ENCODE results near the gene C4orf50.

Gene C4orf50

DNA sequence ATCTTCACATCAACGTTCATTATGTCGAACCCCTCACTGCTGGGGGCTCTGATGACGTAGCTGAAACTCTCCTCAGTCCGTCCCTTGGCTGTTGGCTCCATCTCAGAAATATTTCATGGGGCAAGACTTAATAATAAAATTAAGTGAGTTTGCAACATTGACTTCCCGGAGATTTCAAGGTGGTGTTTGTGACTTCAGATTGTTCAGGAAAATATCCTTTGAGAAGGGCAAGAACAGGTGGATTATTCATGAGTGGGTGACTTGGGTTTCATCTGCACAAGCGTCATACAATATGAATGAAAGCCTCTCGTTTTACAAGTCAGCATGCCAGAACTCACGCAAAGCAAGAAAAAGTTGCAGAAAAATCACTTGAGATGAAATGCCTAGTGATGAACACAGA, at the start of gene C4orf50:
C4orf50 (minus strand) TSS at position 101 of the 400 bp plus-strand sequence.
- FAIRE-seq = no peak

- no peak for FAIRE-seq
These were observed 47.8 kb upstream of the C4orf50 start for GRCh38 chr4:6065934-6066590.

DNA sequence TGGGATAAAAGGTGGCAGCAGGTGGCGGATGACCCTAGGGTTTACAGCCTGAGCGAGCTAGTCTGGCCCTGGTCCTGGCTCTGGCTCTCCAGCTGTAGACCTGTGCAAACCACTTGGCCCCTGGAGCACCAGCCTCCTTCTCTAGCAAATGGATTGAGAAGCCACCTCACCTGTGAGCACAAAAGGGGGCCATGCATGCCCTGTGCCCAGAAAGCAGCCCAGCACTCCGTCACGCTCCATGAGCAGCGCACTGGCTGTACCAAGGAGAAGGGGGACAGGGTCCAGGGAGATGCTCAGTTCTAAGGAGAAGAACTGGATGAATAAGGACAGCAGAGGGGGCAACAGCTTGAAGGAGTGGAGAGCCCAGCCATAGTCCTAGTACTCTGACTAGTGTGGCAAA, 46.9 kb upstream of the C4orf50 start:
- FAIRE-seq = no peak

- FAIRE-seq = no peak
These were observed 46.2 kb upstream of the C4orf50 start for GRCh38 chr4:6064383-6064782.

DNA sequence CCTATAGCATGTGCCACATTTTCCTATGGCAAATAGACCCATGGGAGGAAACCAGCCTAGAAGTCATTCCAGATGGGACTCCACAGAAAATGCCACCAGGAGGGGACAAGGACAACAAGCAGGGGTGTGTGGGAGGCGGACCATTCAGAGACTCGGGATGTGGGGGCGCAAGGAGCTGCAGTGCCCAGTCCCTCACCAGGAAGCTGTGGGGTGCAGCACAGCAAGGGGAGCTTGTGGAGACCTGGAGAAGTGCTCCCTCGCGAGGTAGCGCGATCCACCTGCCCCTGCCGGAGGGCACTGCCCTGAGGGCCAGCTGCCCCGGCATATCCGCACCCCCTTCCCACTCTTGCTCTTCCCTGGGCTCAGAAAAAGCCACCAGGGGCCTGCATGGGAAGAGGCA, 45.5 kb upstream of the C4orf50 start:
- no peak for FAIRE-seq

DNA sequence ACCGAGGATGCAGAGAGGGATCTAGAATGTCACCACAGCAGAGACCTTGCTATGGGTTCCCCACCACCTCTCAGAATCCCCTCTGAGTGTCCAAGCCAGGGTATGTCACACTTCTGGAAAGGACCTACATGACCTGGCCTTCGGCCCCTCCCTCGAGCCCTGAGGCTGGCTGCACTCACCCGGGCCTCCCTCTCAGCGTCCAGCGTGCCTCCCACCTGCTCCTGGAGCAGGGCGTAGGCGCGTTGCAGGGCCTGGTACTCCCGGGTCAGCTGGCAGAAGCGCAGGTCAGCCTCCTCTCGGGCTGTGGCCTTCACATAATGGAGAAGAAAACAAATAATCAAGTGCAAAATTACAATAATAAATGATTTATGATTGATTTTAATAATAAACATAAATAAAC, 43.9 kb upstream of the C4orf50 start:
- no peak for FAIRE-seq

DNA sequence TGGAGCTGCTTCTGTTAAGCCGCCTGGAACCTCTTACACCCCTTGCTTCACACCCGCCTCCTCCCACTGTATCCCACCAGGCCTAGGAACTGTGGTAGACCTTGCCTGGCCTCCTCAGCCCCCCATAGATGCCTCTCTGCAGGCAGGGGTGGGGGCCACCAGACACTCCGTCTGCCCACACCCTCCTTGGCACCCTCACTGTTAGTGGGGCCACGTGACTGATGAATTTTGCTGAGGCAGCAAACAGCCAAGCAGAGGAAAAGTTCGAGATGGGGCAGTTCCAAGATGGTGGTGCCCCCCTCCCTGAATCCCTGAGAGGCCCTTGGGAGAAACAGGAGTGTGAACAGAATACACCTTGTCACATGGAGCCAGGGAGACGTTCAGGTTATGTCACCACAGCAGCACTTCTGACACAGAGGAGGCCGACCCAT, 41.2 kb upstream of the C4orf50 start:
- FAIRE-seq = no peak

DNA sequence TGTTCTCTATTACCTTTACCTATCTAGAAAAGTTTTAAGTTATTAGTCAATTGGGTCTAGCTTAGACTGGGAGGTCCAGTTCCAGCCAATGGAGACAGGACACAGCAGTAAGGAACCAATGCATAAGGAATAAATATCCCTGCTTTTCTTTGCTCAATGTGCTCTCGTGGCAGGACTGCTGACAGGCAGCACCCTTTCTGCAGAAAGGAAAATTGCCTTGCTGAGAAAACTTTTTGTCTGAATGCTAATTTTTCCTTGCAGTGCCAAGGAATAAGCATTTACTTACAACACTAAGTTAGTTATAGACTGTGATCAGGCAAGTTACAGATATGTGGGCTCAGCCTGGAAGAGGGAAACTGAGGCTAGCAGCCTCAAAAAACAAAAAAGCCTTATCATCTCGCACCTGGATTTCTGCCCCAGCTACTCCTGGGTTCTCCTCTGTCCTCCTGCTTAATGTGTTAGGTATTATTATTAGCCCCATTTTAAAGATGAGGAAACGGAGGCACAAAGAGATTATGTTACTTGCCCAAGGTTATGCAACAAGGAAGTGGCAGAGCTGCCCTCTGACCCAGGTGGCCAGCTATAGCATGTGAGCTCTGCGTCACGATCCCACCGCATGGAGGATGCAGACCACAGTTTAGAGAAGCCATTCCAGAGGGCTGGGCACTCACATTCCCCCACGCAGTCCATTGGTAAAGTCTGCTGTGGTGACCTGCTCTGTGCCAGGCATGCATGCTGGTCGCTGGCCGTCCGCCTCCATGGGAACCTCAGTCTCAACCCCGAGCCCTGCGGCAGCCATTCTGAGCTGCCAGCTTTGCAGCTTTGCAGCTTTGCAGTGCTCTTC, 40.5 kb upstream of the C4orf50 start:
- no peak for FAIRE-seq

- FAIRE-seq = no peak
These were observed 38.9 kb upstream of the C4orf50 start for GRCh38 chr4:6056976-6057766.

GRCh38 chr4:6055436-6055835, 37.2 kb upstream of the C4orf50 start:
- FAIRE-seq = no peak

- FAIRE-seq = no peak
These were observed 36.8 kb upstream of the C4orf50 start for GRCh38 chr4:6055030-6055429.

DNA sequence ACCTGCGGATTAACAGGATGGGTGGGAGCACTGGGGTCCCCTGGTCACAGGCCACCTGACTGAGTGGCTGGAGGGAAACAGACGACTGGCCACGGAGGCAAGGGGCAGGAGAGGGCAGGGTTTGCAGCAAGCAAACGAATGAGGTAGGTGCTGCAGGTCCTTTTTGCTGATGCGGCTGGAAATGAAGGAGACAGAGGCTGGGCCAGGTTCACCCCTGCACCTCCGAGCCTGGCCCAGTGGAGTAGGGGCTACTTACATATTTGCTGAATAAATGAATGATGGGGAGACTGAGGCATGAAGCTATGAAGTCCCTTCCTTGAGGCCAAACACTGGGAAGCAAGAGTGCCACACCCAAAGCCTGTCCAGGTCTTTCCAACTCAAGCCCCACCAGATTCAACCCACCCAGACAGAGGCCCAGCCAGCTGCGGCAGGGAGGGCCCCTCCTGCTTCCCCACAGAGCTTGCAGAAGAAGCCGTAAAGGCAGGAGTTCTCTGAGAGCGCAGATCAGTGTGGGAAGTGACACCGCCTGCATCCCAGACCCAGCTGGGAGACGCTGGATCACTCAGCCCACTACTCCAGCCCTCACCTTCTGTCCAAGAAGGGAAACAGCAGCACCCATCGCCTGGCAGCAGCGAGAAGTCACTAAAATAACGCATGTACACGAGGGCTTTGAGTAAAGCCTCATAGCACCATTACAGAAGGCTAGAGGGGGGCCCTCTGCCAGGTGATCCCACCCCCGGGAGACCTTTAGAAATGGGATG, 36.1 kb upstream of the C4orf50 start:
- FAIRE-seq = no peak

DNA sequence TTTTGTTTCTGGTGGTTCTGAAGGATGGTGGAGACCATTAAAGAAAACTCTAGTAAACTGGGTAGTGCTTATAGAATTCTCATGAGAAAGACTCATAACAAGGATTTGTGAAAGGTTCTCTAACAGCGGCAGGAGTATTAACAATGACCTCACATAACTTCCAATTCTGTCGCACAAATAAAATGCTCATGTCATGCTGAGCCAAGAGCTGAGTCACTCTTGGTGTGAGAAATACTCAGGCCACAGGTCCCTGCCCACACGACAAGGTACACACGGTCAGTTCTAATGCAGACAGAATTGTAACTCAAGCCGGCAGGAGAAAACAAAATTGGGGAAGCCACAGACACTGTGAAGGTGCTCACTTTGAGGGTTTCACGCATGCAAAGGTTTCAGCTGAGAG, 34.4 kb upstream of the C4orf50 start:
- FAIRE-seq = no peak

GRCh38 chr4:6050551-6050950, 32.3 kb upstream of the C4orf50 start:
- FAIRE-seq = no peak

GRCh38 chr4:6049985-6050384, 31.8 kb upstream of the C4orf50 start:
- no peak for FAIRE-seq

GRCh38 chr4:6049278-6049677, 31.0 kb upstream of the C4orf50 start:
- FAIRE-seq = no peak

DNA sequence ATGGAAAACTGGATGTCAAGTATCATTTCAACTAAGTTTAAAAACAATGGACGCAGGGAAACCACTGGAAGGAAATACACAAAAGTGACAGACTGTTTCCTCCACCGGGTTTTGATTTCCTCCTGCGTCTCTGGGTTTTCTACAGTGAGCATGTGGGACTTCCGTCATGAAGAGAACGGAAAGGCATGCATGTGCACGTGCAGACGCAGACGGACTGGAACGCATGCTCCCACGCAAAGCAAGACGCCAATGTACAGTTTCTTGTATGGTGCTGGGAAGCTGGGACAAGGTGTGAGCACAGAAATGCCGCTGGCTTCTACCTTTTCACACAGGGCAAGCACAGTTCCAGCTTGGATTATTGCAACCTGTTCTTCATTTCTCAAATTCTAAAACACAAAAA, 30.3 kb upstream of the C4orf50 start:
- no peak for FAIRE-seq

GRCh38 chr4:6047130-6047673, 29.0 kb upstream of the C4orf50 start:
- no peak for FAIRE-seq

GRCh38 chr4:6046526-6047129, 28.4 kb upstream of the C4orf50 start:
- FAIRE-seq = no peak

- FAIRE-seq = no peak
These were observed 26.6 kb upstream of the C4orf50 start for GRCh38 chr4:6044805-6045204.

- FAIRE-seq = no peak
These were observed 26.0 kb upstream of the C4orf50 start for GRCh38 chr4:6044276-6044675.

GRCh38 chr4:6043843-6044242, 25.6 kb upstream of the C4orf50 start:
- no peak for FAIRE-seq
